SK-N-SH (cell line): ENCODE results near the gene RANBP9. TPM values are rescaled to one million over a fixed set of nuclear protein-coding genes. Genes with fewer than 3 reads are reported as not detected.

ENCODE experiments used
- CTCF ChIA-PET: fragments of 300-600, 350-600 bp; formaldehyde crosslinking; extraction: SDS; loops from one replicate; lab custom pipeline; 2021; lab: Yijun Ruan, JAX
- POLR2A ChIA-PET: fragments of 350-600 bp; sonication (Branson Sonifier 250); formaldehyde crosslinking; extraction: SDS; loops from one replicate; lab custom pipeline; 2020; ENCODE audit warnings: antibody characterized with exemption, inconsistent platforms; lab: Yijun Ruan, JAX
- DNase-seq: peaks from one replicate; pipeline ENCODE4 v3.0.0; 2012
- H2AFZ ChIP-seq: fragments of 200-600 bp; sonication (generic); 2 replicates; pipeline ENCODE4 v1.8.1; 2016; ENCODE audit warnings: antibody characterized with exemption, mild to moderate bottlenecking, low read depth
- H3F3A ChIP-seq: fragments of 200-600 bp; sonication (generic); replicated peaks from 2 replicates; pipeline ENCODE3; 2016; ENCODE audit warnings: antibody characterized with exemption, mild to moderate bottlenecking; ENCODE audit not compliant: insufficient read depth
- H3K27ac ChIP-seq, 2 experiments: fragments of 200-500 bp in 1 of 2; fragments of 200-600 bp in 1 of 2; sonication (Bioruptor generic) in 1 of 2; sonication (generic), shearing (Covaris generic) in 1 of 2; 2 replicates each; pipeline versions ENCODE4 v1.5.1 to v1.6.1; 2014 to 2016; ENCODE audit warnings: low read depth in 2 of 2, inconsistent platforms in 1 of 2, low read length in 1 of 2, mild to moderate bottlenecking in 1 of 2, mixed read lengths in 1 of 2
- H3K27me3 ChIP-seq: fragments of 200-600 bp; sonication (generic), shearing (Covaris generic); 2 replicates; pipeline ENCODE4 v1.6.1; 2016; ENCODE audit warnings: mixed run types; ENCODE audit not compliant: insufficient read depth
- H3K36me3 ChIP-seq, 2 experiments: fragments of 200-500 bp in 1 of 2; fragments of 200-600 bp in 1 of 2; sonication (Bioruptor generic) in 1 of 2; sonication (generic) in 1 of 2; replicated peaks in 1 of 2; 2 replicates each; pipeline versions ENCODE3 to v1.5.1; 2014 to 2016; ENCODE audit warnings: low read length in 1 of 2, mild to moderate bottlenecking in 1 of 2; ENCODE audit not compliant: insufficient read depth in 2 of 2, control insufficient read depth in 1 of 2
- H3K4me1 ChIP-seq, 2 experiments: fragments of 200-500 bp in 1 of 2; fragments of 200-600 bp in 1 of 2; sonication (Bioruptor generic) in 1 of 2; sonication (generic), shearing (Covaris generic) in 1 of 2; 2 replicates each; pipeline versions ENCODE4 v1.5.1 to v1.6.1; 2014 to 2016; ENCODE audit warnings: low read depth in 1 of 2, low read length in 1 of 2, mixed run types in 1 of 2; ENCODE audit not compliant: insufficient read depth in 2 of 2, control insufficient read depth in 1 of 2
- H3K4me2 ChIP-seq: fragments of 200-600 bp; sonication (generic), shearing (Covaris generic); 2 replicates; pipeline ENCODE4 v1.6.1; 2017; ENCODE audit warnings: mixed run types
- H3K4me3 ChIP-seq, 2 experiments: fragments of 200-500 bp in 1 of 2; fragments of 200-600 bp in 1 of 2; sonication (Bioruptor generic) in 1 of 2; sonication (generic), shearing (Covaris generic) in 1 of 2; 2 replicates each; pipeline versions ENCODE4 v1.5.1 to v1.8.1; 2014 to 2016; ENCODE audit warnings: low read depth in 2 of 2, inconsistent platforms in 1 of 2, low read length in 1 of 2, mild to moderate bottlenecking in 1 of 2, mixed read lengths in 1 of 2, moderate library complexity in 1 of 2
- H3K79me2 ChIP-seq: fragments of 200-600 bp; sonication (generic); 2 replicates; pipeline ENCODE4 v1.8.1; 2017; ENCODE audit warnings: mild to moderate bottlenecking; ENCODE audit not compliant: insufficient read depth
- H3K9ac ChIP-seq: fragments of 200-600 bp; sonication (generic); 2 replicates; pipeline ENCODE4 v1.6.1; 2017; ENCODE audit warnings: mixed run types
- H3K9me2 ChIP-seq: fragments of 200-600 bp; sonication (generic); 2 replicates; pipeline ENCODE4 v1.6.1; 2017; ENCODE audit warnings: mixed run types
- H3K9me3 ChIP-seq: fragments of 200-600 bp; sonication (generic); 2 replicates; pipeline ENCODE4 v1.6.1; 2017; ENCODE audit warnings: mixed run types, mild to moderate bottlenecking, moderate library complexity
- H4K20me1 ChIP-seq: fragments of 200-600 bp; sonication (generic); 2 replicates; pipeline ENCODE4 v1.6.1; 2017; ENCODE audit warnings: mild to moderate bottlenecking, mixed run types; ENCODE audit not compliant: insufficient read depth
- FOSL2 ChIP-seq: IDR thresholded peaks from 2 replicates; pipeline ENCODE4 v1.4.0; 2012; ENCODE audit warnings: low read depth, mild to moderate bottlenecking, moderate library complexity, borderline replicate concordance
- FOXM1 ChIP-seq: IDR thresholded peaks from 2 replicates; pipeline ENCODE4 v1.4.0; 2012; ENCODE audit warnings: low read depth, mild to moderate bottlenecking
- GABPA ChIP-seq: IDR thresholded peaks from 2 replicates; pipeline ENCODE4 v1.4.0; 2012; ENCODE audit warnings: low read depth, mild to moderate bottlenecking
- IRF3 ChIP-seq: fragments of 150-350 bp; IDR thresholded peaks from 2 replicates; pipeline ENCODE4 v1.6.1; 2016; ENCODE audit warnings: mild to moderate bottlenecking, low read depth, low read length
- REST ChIP-seq: IDR thresholded peaks from 2 replicates; pipeline ENCODE4 v1.6.1; 2012; ENCODE audit warnings: mild to moderate bottlenecking, low read depth, low read length, moderate library complexity
- ZBTB33 ChIP-seq: IDR thresholded peaks from 2 replicates; pipeline ENCODE4 v1.4.0; 2012; ENCODE audit warnings: low read depth, borderline replicate concordance
- WGBS: methylation state at CpG from one replicate; pipeline ENCODE4 v1.1.6; 2017; ENCODE audit warnings: low lambda C conversion rate; 5-methylcytosine and 5-hydroxymethylcytosine counted together
- polyA plus RNA-seq, 3 experiments: library from polyadenylated mRNA; depleted of rRNA; stranded (reverse); fragments of >200 nt; gene quantifications; 2 replicates each; pipeline ENCODE4 v1.2.3, GENCODE V29; 2012

RANBP9 gene
- polyA plus RNA-seq, 1 of the 3 experiments (the other 2 are of a cell fraction): 20.4 TPM

- peaks cover 12 to 22% of the 10 kb centered on the region in 2 experiments for H3K36me3 ChIP-seq
- no peaks in the 10 kb centered on the region for H4K20me1 ChIP-seq
- no peak overlapping the region for H3K27ac ChIP-seq
- H3K27me3 ChIP-seq: no peaks in the 10 kb centered on the region
- TF ChIP-seq FOSL2 (no peak), ZBTB33 (no peak), GABPA (no peak), IRF3 (no peak)
- no peak overlapping the region for H3K9ac ChIP-seq
- 100% methylated on average over 6 of the region's 7 CpGs for WGBS
- ChIA-PET POLR2A (no interaction called here), CTCF (interaction anchor here (1.6 kb wide), 1 partner anchor 12 kb away, joined by 8 read pairs; the partner anchor contains the start of gene SIRT5)
- DNase-seq: no peak
- H3K4me2 ChIP-seq: no peak overlapping the region
- H2AFZ ChIP-seq: no peak overlapping the region
- H3K9me3 ChIP-seq: no peaks in the 10 kb centered on the region
- no peak overlapping the region for H3K4me3 ChIP-seq
- no peaks in the 10 kb centered on the region for H3K79me2 ChIP-seq
- H3K9me2 ChIP-seq: no peaks in the 10 kb centered on the region
- peaks cover 5% of the 10 kb centered on the region for H3F3A ChIP-seq
- no peaks in the 10 kb centered on the region for H3K4me1 ChIP-seq
Measured at GRCh38 chr6:13586603-13587542, 124.8 kb downstream of the RANBP9 start.

GRCh38 chr6:13581700-13582229, 129.9 kb downstream of the RANBP9 start:
- H3K4me1 ChIP-seq: no peaks in the 10 kb centered on the region
- no peak overlapping the region for H3K9ac ChIP-seq
- 0 out of 2 replicates have a peak, but pooled peaks cover 3% of the 10 kb centered on the region for H3K9me3 ChIP-seq
- peaks cover 5 to 25% of the 10 kb centered on the region in 2 experiments for H3K36me3 ChIP-seq
- TF ChIP-seq REST: no peak
- TF ChIP-seq FOXM1: no peak
- H3F3A ChIP-seq: no peaks in the 10 kb centered on the region
- no peak overlapping the region for H3K27ac ChIP-seq
- 93% methylated on average over 9 of the region's 9 CpGs for WGBS
- H3K9me2 ChIP-seq: no peaks in the 10 kb centered on the region
- CTCF ChIA-PET: no interaction called here
- H4K20me1 ChIP-seq: no peaks in the 10 kb centered on the region
- no peak overlapping the region for H3K4me3 ChIP-seq
- POLR2A ChIA-PET: no interaction called here
- H3K4me2 ChIP-seq: no peak overlapping the region
- H3K79me2 ChIP-seq: no peaks in the 10 kb centered on the region
- no peak overlapping the region for H2AFZ ChIP-seq
- no peak for DNase-seq
- no peaks in the 10 kb centered on the region for H3K27me3 ChIP-seq
